T-helper 1 cell treated with Interleukin-12 subunit alpha and Interleukin-12 subunit beta and Interleukin-4 antibody, amounts not matched to agents 30 μg/mL and 1 μg/mL, for 36 hours (primary cell): ENCODE data around the gene KDM4D.
A peak's percentile ranks its signal among the peaks of the same experiment; 100 is the strongest.
"Not testable (repeated sequence)": the region's sequence is repeated elsewhere in the genome, so short reads cannot be mapped to it uniquely, and the experiment has no call there.

Source experiments
- H3K27ac Mint-ChIP-seq: one replicate; pipeline ENCODE4 v1.8.0; 2021; ENCODE audit warnings: mild to moderate bottlenecking, mixed read lengths
- H3K27me3 Mint-ChIP-seq: one replicate; pipeline ENCODE4 v1.8.0; 2021; ENCODE audit warnings: low read depth, mixed read lengths
- H3K36me3 Mint-ChIP-seq: one replicate; pipeline ENCODE4 v1.8.0; 2021; ENCODE audit warnings: low read depth, mixed read lengths
- H3K4me1 Mint-ChIP-seq: one replicate; pipeline ENCODE4 v1.8.0; 2021; ENCODE audit warnings: low read depth, mixed read lengths
- H3K4me3 Mint-ChIP-seq: one replicate; pipeline ENCODE4 v1.8.0; 2021; ENCODE audit warnings: mild to moderate bottlenecking, moderate library complexity, mixed read lengths
- H3K9me3 Mint-ChIP-seq: one replicate; pipeline ENCODE4 v1.8.0; 2021; ENCODE audit warnings: mixed read lengths

The KDM4D gene

GRCh38 chr11:94974178-94974577 lies 669 bp downstream of the KDM4D start:
- Mint-ChIP-seq H3K4me1 (peaks cover 24% of the 10 kb centered on the region), H3K36me3 (peaks cover 20% of the 10 kb centered on the region), H3K27me3 (no peaks in the 10 kb centered on the region), H3K27ac (peak overlapping the region; percentile 96), H3K4me3 (peak overlapping the region; percentile 98), H3K9me3 (peaks cover 6% of the 10 kb centered on the region)

DNA sequence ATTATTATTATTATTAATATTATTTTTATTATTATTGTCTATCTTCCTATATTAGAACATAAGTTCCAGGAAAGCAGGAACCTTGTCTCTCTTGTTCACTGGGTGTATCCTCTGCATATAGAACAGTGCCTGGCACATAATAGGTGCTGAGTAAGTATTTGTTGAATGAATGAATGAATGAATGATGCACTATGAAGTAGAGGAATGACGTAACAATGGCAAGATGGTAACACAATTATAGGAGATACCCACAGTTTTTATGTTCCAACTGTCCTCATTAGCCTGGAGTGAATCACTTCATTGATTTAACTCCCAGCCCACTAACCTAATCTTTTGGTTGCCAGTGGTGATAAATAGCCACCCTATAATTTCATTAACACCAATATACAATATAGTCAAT lies 2.1 kb downstream of the KDM4D start:
- Mint-ChIP-seq H3K4me3 (no peak overlapping the region), H3K27ac (no peak overlapping the region), H3K27me3 (no peaks in the 10 kb centered on the region), H3K9me3 (peaks cover 6% of the 10 kb centered on the region), H3K36me3 (peaks cover 8% of the 10 kb centered on the region), H3K4me1 (peaks cover 21% of the 10 kb centered on the region)

DNA sequence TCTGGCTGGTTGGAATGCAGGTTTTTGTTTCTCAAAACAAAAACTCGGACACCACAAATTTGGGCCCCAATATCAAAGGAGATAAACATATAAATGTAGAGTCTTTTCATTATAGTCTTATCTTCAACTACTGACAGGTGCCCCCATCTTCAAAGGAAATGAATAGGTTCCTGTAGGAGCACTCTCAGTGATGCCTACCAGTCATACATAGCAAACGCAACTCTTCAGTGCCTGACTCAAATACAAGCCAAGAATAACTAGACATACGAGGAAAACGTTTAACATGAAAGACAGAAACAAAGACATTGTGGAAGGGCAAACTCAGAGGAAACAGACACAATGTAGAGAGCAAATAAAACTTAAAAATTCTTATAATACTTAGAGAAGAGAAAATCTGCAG lies 13.9 kb downstream of the KDM4D start:
- no peaks in the 10 kb centered on the region for H3K9me3 Mint-ChIP-seq
- H3K27ac Mint-ChIP-seq, result no peak overlapping the region
- H3K4me1 Mint-ChIP-seq, result no peaks in the 10 kb centered on the region
- no peak overlapping the region for H3K4me3 Mint-ChIP-seq
- H3K36me3 Mint-ChIP-seq, result no peaks in the 10 kb centered on the region
- H3K27me3 Mint-ChIP-seq, result peaks cover 33% of the 10 kb centered on the region

DNA sequence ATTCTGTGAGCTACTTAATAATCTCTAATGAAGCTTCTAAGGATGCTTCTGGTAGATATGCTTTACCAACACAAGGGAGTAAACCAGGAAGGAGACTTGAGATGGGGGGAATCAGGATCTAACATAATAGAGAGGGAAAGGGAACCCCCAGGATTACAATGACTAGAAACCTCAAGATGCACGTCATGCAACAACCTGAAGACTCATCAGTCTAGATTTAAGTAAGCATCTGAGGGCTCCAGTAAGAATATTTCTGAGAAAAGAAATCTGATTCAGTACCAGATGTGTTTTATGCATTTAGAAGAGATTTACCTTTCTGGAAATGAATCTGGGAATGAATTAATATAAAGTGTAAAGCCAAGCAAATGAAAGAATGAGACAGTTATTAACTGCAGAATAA lies 15.2 kb downstream of the KDM4D start:
- no peaks in the 10 kb centered on the region for H3K9me3 Mint-ChIP-seq
- H3K27me3 Mint-ChIP-seq, result peaks cover 33% of the 10 kb centered on the region
- H3K4me3 Mint-ChIP-seq, result no peak overlapping the region
- no peak overlapping the region for H3K27ac Mint-ChIP-seq
- H3K4me1 Mint-ChIP-seq, result no peaks in the 10 kb centered on the region
- H3K36me3 Mint-ChIP-seq, result no peaks in the 10 kb centered on the region

DNA sequence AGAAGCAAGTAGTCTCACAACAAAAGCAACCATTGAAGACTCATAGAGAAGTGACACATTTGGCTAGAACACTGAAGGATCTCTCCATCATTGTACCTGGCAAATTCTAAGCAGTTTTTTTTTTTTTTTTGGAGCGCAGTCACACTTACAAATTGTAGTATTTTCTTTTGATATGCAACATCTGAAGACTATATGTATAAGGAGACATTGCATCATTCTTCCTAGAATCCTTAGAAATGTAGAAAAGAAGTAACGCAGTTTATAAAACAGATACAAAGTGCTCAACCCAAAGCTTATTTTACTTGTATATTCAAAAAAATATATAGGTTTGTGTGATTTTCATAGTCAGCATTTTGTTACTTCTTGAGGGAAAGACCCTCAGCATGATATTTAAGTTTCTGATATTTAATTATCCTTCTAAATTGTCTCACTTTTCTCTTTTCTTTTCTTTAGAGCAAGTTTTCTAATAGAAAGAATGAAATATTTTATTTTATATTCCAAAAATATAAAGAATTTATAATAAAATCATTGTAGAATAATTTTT lies 20.0 kb downstream of the KDM4D start:
- H3K4me3 Mint-ChIP-seq, result no peak overlapping the region
- no peaks in the 10 kb centered on the region for H3K9me3 Mint-ChIP-seq
- H3K27ac Mint-ChIP-seq, result no peak overlapping the region
- H3K36me3 Mint-ChIP-seq, result no peaks in the 10 kb centered on the region
- peaks cover 20% of the 10 kb centered on the region for H3K27me3 Mint-ChIP-seq
- no peaks in the 10 kb centered on the region for H3K4me1 Mint-ChIP-seq

GRCh38 chr11:94997437-94997836 lies 23.9 kb downstream of the KDM4D start:
- H3K27me3 Mint-ChIP-seq, result no peaks in the 10 kb centered on the region
- H3K9me3 Mint-ChIP-seq, result no peaks in the 10 kb centered on the region
- H3K36me3 Mint-ChIP-seq, result no peaks in the 10 kb centered on the region
- no peak overlapping the region for H3K27ac Mint-ChIP-seq
- no peaks in the 10 kb centered on the region for H3K4me1 Mint-ChIP-seq
- no peak overlapping the region for H3K4me3 Mint-ChIP-seq

- Mint-ChIP-seq H3K4me1 (no peaks in the 10 kb centered on the region), H3K36me3 (no peaks in the 10 kb centered on the region), H3K27ac (no peak overlapping the region), H3K4me3 (no peak overlapping the region), H3K27me3 (no peaks in the 10 kb centered on the region), H3K9me3 (no peaks in the 10 kb centered on the region)
Observed at GRCh38 chr11:94998285-94998684, 24.8 kb downstream of the KDM4D start.

GRCh38 chr11:95003716-95004115 lies 30.2 kb downstream of the KDM4D start:
- Mint-ChIP-seq H3K4me1 (no peaks in the 10 kb centered on the region), H3K27me3 (peaks cover 21% of the 10 kb centered on the region), H3K36me3 (no peaks in the 10 kb centered on the region), H3K27ac (no peak overlapping the region), H3K4me3 (no peak overlapping the region), H3K9me3 (no peaks in the 10 kb centered on the region)

- H3K27ac Mint-ChIP-seq, result no peak overlapping the region
- H3K36me3 Mint-ChIP-seq, result no peaks in the 10 kb centered on the region
- H3K9me3 Mint-ChIP-seq, result no peaks in the 10 kb centered on the region
- H3K27me3 Mint-ChIP-seq, result peaks cover 36% of the 10 kb centered on the region
- H3K4me3 Mint-ChIP-seq, result no peak overlapping the region
- H3K4me1 Mint-ChIP-seq, result no peaks in the 10 kb centered on the region
Observed at GRCh38 chr11:95005642-95006041, 32.1 kb downstream of the KDM4D start.

GRCh38 chr11:95011376-95011775 lies 37.9 kb downstream of the KDM4D start:
- H3K9me3 Mint-ChIP-seq, result no peaks in the 10 kb centered on the region
- peaks cover 35% of the 10 kb centered on the region for H3K27me3 Mint-ChIP-seq
- no peak overlapping the region for H3K27ac Mint-ChIP-seq
- no peaks in the 10 kb centered on the region for H3K36me3 Mint-ChIP-seq
- H3K4me1 Mint-ChIP-seq, result no peaks in the 10 kb centered on the region
- H3K4me3 Mint-ChIP-seq, result no peak overlapping the region

- Mint-ChIP-seq H3K36me3 (no peaks in the 10 kb centered on the region), H3K4me1 (no peaks in the 10 kb centered on the region), H3K9me3 (no peaks in the 10 kb centered on the region), H3K27me3 (peaks cover 18% of the 10 kb centered on the region), H3K27ac (no peak overlapping the region), H3K4me3 (no peak overlapping the region)
Observed at GRCh38 chr11:95014184-95014821, 40.8 kb downstream of the KDM4D start.

GRCh38 chr11:95016139-95016538 lies 42.6 kb downstream of the KDM4D start:
- Mint-ChIP-seq H3K36me3 (no peaks in the 10 kb centered on the region), H3K27me3 (peaks cover 4% of the 10 kb centered on the region), H3K9me3 (no peaks in the 10 kb centered on the region), H3K4me3 (no peak overlapping the region), H3K27ac (no peak overlapping the region), H3K4me1 (no peaks in the 10 kb centered on the region)

DNA sequence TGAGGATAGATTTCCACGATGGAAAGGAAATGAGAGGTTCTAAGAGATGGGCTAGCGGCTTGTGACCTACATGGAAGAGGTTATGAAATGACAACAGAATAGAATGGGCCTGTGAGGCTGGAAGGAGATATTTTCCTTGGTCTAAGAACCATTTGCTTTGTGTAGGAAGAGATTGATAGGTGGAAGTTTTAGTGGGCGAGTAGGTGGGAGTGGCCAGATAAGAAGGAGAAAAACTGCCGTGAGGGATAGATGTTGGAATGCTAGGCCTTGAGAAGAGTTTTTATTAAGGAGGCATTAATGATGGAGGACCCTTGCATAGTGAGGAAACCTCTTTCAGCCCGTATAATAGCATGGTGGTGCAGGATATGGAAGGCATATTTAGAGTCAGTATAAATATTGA lies 48.0 kb downstream of the KDM4D start:
- not testable (repeated sequence) for H3K9me3 Mint-ChIP-seq, H3K27me3 Mint-ChIP-seq, H3K4me3 Mint-ChIP-seq, H3K4me1 Mint-ChIP-seq, H3K36me3 Mint-ChIP-seq, H3K27ac Mint-ChIP-seq

- no peaks in the 10 kb centered on the region for H3K27me3 Mint-ChIP-seq
- no peaks in the 10 kb centered on the region for H3K4me1 Mint-ChIP-seq
- H3K4me3 Mint-ChIP-seq, result no peak within 1 kb of the TSS
- H3K9me3 Mint-ChIP-seq, result no peaks in the 10 kb centered on the region
- no peak within 1 kb of the TSS for H3K27ac Mint-ChIP-seq
- H3K36me3 Mint-ChIP-seq, result no peaks in the 10 kb centered on the region
Observed at GRCh38 chr11:95024958-95025357, 51.4 kb downstream of the KDM4D start, which contains the start of gene KDM4E. KDM4E (plus strand) TSS chr11:95025258; CDS start chr11:95025558, 300 bp downstream.

- H3K4me1 Mint-ChIP-seq, H3K27ac Mint-ChIP-seq, H3K36me3 Mint-ChIP-seq, H3K27me3 Mint-ChIP-seq, H3K4me3 Mint-ChIP-seq, H3K9me3 Mint-ChIP-seq: not testable (repeated sequence)
Observed at GRCh38 chr11:95025594-95025993, 52.1 kb downstream of the KDM4D start.

- Mint-ChIP-seq H3K27me3 (peaks cover 12% of the 10 kb centered on the region), H3K4me3 (no peak overlapping the region), H3K4me1 (no peaks in the 10 kb centered on the region), H3K36me3 (no peaks in the 10 kb centered on the region), H3K27ac (no peak overlapping the region), H3K9me3 (no peaks in the 10 kb centered on the region)
Observed at GRCh38 chr11:95028357-95028756, 54.8 kb downstream of the KDM4D start.
